Neural cell (in vitro differentiated cells): Measurements from ENCODE around the gene MAGI2.

Source experiments
- CTCF ChIP-seq: fragments of 450-650 bp; IDR thresholded peaks from 2 replicates; pipeline ENCODE4 v1.5.1; 2014; ENCODE audit warnings: antibody characterized with exemption, mild to moderate bottlenecking, moderate library complexity; ENCODE audit not compliant: poor library complexity, severe bottlenecking
- EZH2 ChIP-seq: fragments of 200-600, 300-800 bp; shearing (Covaris generic), sonication (generic); IDR thresholded peaks from 2 replicates; pipeline ENCODE4 v1.6.1; 2014; ENCODE audit warnings: antibody characterized with exemption, low read length, borderline replicate concordance, mild to moderate bottlenecking; ENCODE audit not compliant: insufficient read depth, poor library complexity, severe bottlenecking

GRCh38 chr7:79257959-79258358 is 195.5 kb downstream of the MAGI2 start:
- TF ChIP-seq CTCF (no peak), EZH2 (no peak)
